Measurements from ENCODE around the gene RBX1. TPM values are rescaled to one million over a fixed set of nuclear protein-coding genes. Genes with fewer than 3 reads are reported as not detected.

RBX1 gene
- total and polyA plus RNA-seq, 2 of the 4 experiments (the other 2 are of a cell fraction) = 72.4 to 84.5 TPM

DNA sequence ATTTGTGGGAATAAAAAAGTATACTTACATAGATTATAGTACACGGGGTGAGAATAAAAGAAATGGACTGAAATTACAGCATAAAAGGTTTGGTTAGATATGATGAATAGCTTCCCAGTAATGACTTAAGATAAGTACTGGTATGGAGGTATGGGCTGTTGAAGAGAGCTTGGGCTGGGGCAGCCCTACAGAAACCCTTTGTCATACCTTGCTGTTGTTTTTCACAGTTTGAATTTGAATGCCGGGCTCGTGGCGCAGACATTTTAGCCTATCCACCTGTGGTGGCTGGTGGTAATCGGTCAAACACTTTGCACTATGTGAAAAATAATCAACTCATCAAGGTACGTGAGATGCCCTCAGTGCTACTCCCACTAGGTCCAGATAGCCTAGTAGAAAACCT, 42.3 kb upstream of the RBX1 start:
- TF ChIP-seq RCOR1 (IDR thresholded peaks at IDR 0.05; ENCODE audit: insufficient replicate concordance, low read length) (no peak), SMC3 (IDR thresholded peaks at IDR 0.05; ENCODE audit: low read depth, low read length) (no peak), NFE2L2 (IDR thresholded peaks at IDR 0.05; ENCODE audit: low read depth, low read length) (no peak), CEBPB (IDR thresholded peaks at IDR 0.05; ENCODE audit: low read depth, low read length) (no peak), MAFK (IDR thresholded peaks at IDR 0.05; ENCODE audit: low read depth, low read length) (no peak), POLR2A (IDR thresholded peaks at IDR 0.05; ENCODE audit: low read depth, low read length) (no peak), MXI1 (IDR thresholded peaks at IDR 0.05; ENCODE audit: borderline replicate concordance, low read depth, low read length) (no peak), MAZ (IDR thresholded peaks at IDR 0.05; ENCODE audit: borderline replicate concordance, low read depth, low read length) (no peak), FOS (IDR thresholded peaks at IDR 0.05; ENCODE audit: low read depth, low read length) (no peak), RAD21 (IDR thresholded peaks at IDR 0.05; ENCODE audit: low read length) (no peak), BHLHE40 (IDR thresholded peaks at IDR 0.05; ENCODE audit: low read depth, low read length) (no peak), CHD1 (IDR thresholded peaks at IDR 0.05; ENCODE audit: low read depth, low read length) (no peak), RFX5 (IDR thresholded peaks at IDR 0.05; ENCODE audit: low read depth, low read length) (no peak)
- TF ChIP-seq, protein P1, sequence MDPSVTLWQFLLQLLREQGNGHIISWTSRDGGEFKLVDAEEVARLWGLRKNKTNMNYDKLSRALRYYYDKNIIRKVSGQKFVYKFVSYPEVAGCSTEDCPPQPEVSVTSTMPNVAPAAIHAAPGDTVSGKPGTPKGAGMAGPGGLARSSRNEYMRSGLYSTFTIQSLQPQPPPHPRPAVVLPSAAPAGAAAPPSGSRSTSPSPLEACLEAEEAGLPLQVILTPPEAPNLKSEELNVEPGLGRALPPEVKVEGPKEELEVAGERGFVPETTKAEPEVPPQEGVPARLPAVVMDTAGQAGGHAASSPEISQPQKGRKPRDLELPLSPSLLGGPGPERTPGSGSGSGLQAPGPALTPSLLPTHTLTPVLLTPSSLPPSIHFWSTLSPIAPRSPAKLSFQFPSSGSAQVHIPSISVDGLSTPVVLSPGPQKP (IDR thresholded peaks at IDR 0.05; ENCODE audit: borderline replicate concordance, low read depth, low read length) = no peak
- TF ChIP-seq, protein P2, sequence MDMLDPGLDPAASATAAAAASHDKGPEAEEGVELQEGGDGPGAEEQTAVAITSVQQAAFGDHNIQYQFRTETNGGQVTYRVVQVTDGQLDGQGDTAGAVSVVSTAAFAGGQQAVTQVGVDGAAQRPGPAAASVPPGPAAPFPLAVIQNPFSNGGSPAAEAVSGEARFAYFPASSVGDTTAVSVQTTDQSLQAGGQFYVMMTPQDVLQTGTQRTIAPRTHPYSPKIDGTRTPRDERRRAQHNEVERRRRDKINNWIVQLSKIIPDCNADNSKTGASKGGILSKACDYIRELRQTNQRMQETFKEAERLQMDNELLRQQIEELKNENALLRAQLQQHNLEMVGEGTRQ (IDR thresholded peaks at IDR 0.05; ENCODE audit: low read depth, low read length) = no peak
- TF ChIP-seq, protein P3, sequence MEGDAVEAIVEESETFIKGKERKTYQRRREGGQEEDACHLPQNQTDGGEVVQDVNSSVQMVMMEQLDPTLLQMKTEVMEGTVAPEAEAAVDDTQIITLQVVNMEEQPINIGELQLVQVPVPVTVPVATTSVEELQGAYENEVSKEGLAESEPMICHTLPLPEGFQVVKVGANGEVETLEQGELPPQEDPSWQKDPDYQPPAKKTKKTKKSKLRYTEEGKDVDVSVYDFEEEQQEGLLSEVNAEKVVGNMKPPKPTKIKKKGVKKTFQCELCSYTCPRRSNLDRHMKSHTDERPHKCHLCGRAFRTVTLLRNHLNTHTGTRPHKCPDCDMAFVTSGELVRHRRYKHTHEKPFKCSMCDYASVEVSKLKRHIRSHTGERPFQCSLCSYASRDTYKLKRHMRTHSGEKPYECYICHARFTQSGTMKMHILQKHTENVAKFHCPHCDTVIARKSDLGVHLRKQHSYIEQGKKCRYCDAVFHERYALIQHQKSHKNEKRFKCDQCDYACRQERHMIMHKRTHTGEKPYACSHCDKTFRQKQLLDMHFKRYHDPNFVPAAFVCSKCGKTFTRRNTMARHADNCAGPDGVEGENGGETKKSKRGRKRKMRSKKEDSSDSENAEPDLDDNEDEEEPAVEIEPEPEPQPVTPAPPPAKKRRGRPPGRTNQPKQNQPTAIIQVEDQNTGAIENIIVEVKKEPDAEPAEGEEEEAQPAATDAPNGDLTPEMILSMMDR (conservative IDR thresholded peaks at IDR 0.05; ENCODE audit: low read depth, low read length) = no peak
- Histone ChIP-seq H3K56ac (ENCODE audit: extremely low read depth, insufficient read depth, low read length) (no peak overlapping the region), H4K5ac (ENCODE audit: low read depth, low read length) (no peak overlapping the region), H2AFZ (replicated peaks; ENCODE audit: low read length, poor library complexity) (no peak overlapping the region), H3K9me1 (ENCODE audit: insufficient read depth, low read length) (peaks cover 6% of the 10 kb centered on the region; the same call in 1 of the 2 replicates), H2AK9ac (replicated peaks; ENCODE audit: low read depth, low read length, poor library complexity) (no peak overlapping the region), H3K4me2 (ENCODE audit: low read depth, low read length) (no peak overlapping the region), H4K8ac (ENCODE audit: low read depth in 2 of 2, low read length in 2 of 2) (no peak overlapping the region), H3K9me3 (ENCODE audit: control insufficient read depth, insufficient read depth, low read length) (no peaks in the 10 kb centered on the region), H3K27ac (ENCODE audit: insufficient read depth, low read length) (no peak overlapping the region), H2BK5ac (ENCODE audit: low read depth, low read length, poor library complexity, severe bottlenecking) (no peak overlapping the region), H3K4me3 (ENCODE audit: insufficient read depth, low read depth, low read length) (no peak overlapping the region), H3K4ac (ENCODE audit: low read depth, low read length) (no peak overlapping the region), H3K36me3 (ENCODE audit: control insufficient read depth, insufficient read depth, low read length) (peaks cover 27% of the 10 kb centered on the region), H3K18ac (ENCODE audit: low read depth, low read length) (no peak overlapping the region), H2AK5ac (ENCODE audit: low read depth, low read length) (no peak overlapping the region), H2BK20ac (ENCODE audit: low read depth, low read length) (no peak overlapping the region), H2BK120ac (ENCODE audit: low read depth, low read length) (no peak overlapping the region), H4K20me1 (ENCODE audit: insufficient read depth, low read length) (no peaks in the 10 kb centered on the region), H3K23ac (ENCODE audit: low read depth, low read length) (no peak overlapping the region), H3K4me1 (ENCODE audit: control insufficient read depth, insufficient read depth, low read length) (peaks cover 5% of the 10 kb centered on the region), H3K79me1 (ENCODE audit: low read depth in 1 of 2, low read length in 2 of 2) (peaks cover 0 to 6% of the 10 kb centered on the region in 2 experiments; a peak in 2 of 4 replicates), H4K91ac (ENCODE audit: insufficient read depth, low read depth, low read length) (no peak overlapping the region), H3K14ac (replicated peaks; ENCODE audit: low read depth, low read length) (no peak overlapping the region), H2BK15ac (ENCODE audit: low read depth, low read length) (no peak overlapping the region), H3K9ac (ENCODE audit: low read depth, low read length) (no peak overlapping the region), H3K27me3 (ENCODE audit: control insufficient read depth, insufficient read depth, low read length) (no peaks in the 10 kb centered on the region)
- CTCF ChIA-PET = interaction anchor here (0.9 kb wide), 1 partner anchor 10 kb away, joined by 4 read pairs; no protein-coding TSS in a partner anchor
- DNase-seq (no peak), ATAC-seq (ENCODE audit: low read depth) (no peak)
- no CpG with 5 or more reads among the region's 6 CpGs for WGBS, 2 experiments (ENCODE audit: extremely low coverage in 2 of 2, insufficient read length in 1 of 2)
- BruUV-seq (replicated peaks) = no TSS peak
- POLR2A ChIA-PET (ENCODE audit: unreplicated experiment) = no interaction called here
- dilution Hi-C loops (cut with HindIII; ENCODE audit: low sequenced_read_pairs, unreplicated experiment) (no loop called here), in situ Hi-C loops (cut with MboI; ENCODE audit: low sequenced_read_pairs) (no loop called here), intact Hi-C loops (cut with micrococcal nuclease) (no loop called here)

Data from IMR-90 (cell line).